HuH-7 (cell line): ENCODE results near the gene TUBGCP3.
A peak's percentile ranks its signal among the peaks of the same experiment; 100 is the strongest.

Experiments used
- DNase-seq: peaks from one replicate; pipeline ENCODE4 v3.0.0; 2011; ENCODE audit warnings: low spot score

Gene TUBGCP3

GRCh38 chr13:112453207-112453829, 134.6 kb downstream of the TUBGCP3 start:
- no peak for DNase-seq

- no peak for DNase-seq
Observed at GRCh38 chr13:112452380-112453206, 135.4 kb downstream of the TUBGCP3 start.

GRCh38 chr13:112451512-112452379, 136.2 kb downstream of the TUBGCP3 start:
- DNase-seq: no peak

- no peak for DNase-seq
Observed at GRCh38 chr13:112450904-112451240, 137.1 kb downstream of the TUBGCP3 start.

GRCh38 chr13:112450118-112450903, 137.6 kb downstream of the TUBGCP3 start:
- DNase-seq: no peak

GRCh38 chr13:112449545-112449930, 138.4 kb downstream of the TUBGCP3 start:
- DNase-seq: no peak

GRCh38 chr13:112448621-112449544, 139.1 kb downstream of the TUBGCP3 start:
- DNase-seq: no peak

GRCh38 chr13:112447761-112448603, 140.0 kb downstream of the TUBGCP3 start:
- no peak for DNase-seq

- no peak for DNase-seq
Observed at GRCh38 chr13:112447306-112447705, 140.6 kb downstream of the TUBGCP3 start.

GRCh38 chr13:112446867-112447266, 141.1 kb downstream of the TUBGCP3 start:
- no peak for DNase-seq

GRCh38 chr13:112446347-112446861, 141.5 kb downstream of the TUBGCP3 start:
- DNase-seq: no peak

- no peak for DNase-seq
Observed at GRCh38 chr13:112445411-112446271, 142.3 kb downstream of the TUBGCP3 start.

- DNase-seq: no peak
Observed at GRCh38 chr13:112444416-112445399, 143.2 kb downstream of the TUBGCP3 start.

GRCh38 chr13:112443995-112444311, 144.0 kb downstream of the TUBGCP3 start:
- peak; percentile 85 for DNase-seq

- peak; percentile 60 for DNase-seq
Observed at GRCh38 chr13:112443191-112443994, 144.6 kb downstream of the TUBGCP3 start.

- no peak for DNase-seq
Observed at GRCh38 chr13:112442483-112443090, 145.4 kb downstream of the TUBGCP3 start.
